ENCODE results near the gene NAT16. TPM values are rescaled to one million over a fixed set of nuclear protein-coding genes. Genes with fewer than 3 reads are reported as not detected.

Gene NAT16
- total RNA-seq, 2 experiments from 2014 or later = not detected

DNA sequence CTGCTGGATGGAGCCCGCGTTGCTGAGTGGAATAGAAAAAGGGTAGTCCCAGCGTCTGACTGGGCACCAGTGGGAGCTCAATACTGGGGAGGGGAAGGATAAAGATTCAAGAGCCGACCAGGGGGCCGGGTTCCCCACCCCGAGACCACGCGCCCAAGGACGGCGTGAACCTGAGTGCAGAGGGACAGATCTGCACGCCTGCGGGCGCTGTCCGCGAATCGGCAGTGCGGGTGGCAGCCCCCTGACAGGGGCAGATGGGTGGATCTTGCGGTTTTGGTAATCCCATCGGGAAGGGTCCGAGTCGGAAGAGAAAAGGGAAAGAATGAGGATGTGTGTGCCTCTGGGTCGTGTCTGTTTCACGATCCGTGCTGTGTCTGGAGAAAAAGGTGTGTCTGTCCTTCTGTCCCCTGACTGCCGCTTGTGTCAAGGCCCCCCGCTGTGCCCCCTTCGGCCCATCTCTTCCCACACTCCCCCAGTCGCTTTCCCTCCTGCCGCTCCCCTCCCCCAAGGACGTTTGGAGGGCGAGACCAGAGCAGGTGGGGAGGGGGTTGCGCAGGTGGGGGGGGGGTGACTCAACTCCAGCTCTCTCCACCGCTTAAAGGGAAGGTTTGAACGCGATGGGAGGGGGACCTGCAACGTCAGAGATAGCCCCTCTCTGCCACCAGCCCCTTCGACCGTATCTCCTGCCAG, 14.0 kb downstream of the NAT16 start:
- Mint-ChIP-seq H3K27me3 (peaks cover 70% of the 10 kb centered on the region), H3K4me1 (peaks cover 45% of the 10 kb centered on the region), H3K27ac (no peak overlapping the region), H3K9me3 (ENCODE audit: low read depth) (no peaks in the 10 kb centered on the region), H3K36me3 (peaks cover 2% of the 10 kb centered on the region), H3K4me3 (peak overlapping the region; percentile 46)
- ATAC-seq = no peak
- CTCF ChIA-PET = interaction anchor here (0.8 to 5.2 kb wide), 10 partner anchors 7 to 313 kb away, joined by 3 to 39 read pairs (median 6); partner anchors contain the start of gene SLC12A9
- DNase-seq = no peak

DNA sequence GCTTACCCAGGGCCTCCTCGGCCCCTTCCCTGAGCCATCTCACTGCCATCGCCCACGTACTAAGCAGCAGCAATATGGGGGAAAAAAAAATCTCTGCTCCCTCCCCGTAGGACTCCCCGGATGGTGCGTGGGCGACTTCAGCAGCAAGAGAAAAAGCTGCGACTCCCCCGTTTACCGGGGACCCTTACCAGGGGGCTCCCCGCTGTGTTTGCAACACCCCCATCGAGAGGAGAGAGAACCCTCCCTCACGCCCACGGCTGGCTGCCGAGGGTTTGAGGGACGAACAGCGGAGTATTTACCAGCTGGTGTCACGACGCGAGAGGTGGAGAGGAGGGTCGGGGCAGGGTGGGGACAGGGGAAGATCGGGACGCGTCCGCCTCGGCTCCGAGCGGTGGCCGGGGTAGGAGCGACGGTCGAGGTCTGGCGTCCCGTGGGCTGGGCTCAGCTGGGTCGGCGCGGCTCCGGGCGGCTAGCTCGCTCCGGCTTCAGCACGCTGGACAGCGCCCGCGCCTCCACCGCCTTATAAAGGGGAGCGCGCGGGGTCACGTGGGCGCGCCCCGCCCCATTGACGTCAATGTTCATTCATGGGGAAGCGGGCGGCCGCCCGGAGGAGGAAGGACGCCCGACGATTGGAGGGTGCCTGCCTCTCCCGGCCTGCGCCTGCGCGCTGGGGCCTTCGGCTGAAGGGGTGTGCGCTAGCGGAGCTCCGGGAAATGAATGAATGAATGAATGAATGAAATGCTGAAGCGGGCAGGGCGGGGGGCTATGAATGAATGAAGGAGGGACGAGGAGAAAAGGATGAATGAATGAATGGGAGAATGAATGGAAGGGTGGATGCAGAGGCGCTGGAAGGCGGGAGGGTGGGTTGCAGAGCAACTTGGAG, 14.8 kb downstream of the NAT16 start, which contains the start of gene VGF:
TSS of gene VGF (minus strand) at position 495 of the 883 bp plus-strand sequence. CDS start 726 bp downstream, outside the sequence.
- CTCF ChIA-PET = interaction anchor here (0.8 to 5.2 kb wide), 11 partner anchors 8 to 313 kb away, joined by 3 to 39 read pairs (median 5); partner anchors contain the start of genes AP1S1 and SLC12A9
- peak; percentile 85 for ATAC-seq
- DNase-seq = peak; percentile 95
- no peaks in the 10 kb centered on the region for H3K9me3 Mint-ChIP-seq (ENCODE audit: low read depth)
- peaks cover 4% of the 10 kb centered on the region for H3K36me3 Mint-ChIP-seq
- H3K4me1 Mint-ChIP-seq = peaks cover 38% of the 10 kb centered on the region
- H3K27me3 Mint-ChIP-seq = peaks cover 62% of the 10 kb centered on the region
- peak within 1 kb of the TSS; percentile 46 for H3K4me3 Mint-ChIP-seq
- H3K27ac Mint-ChIP-seq = no peak within 1 kb of the TSS

DNA sequence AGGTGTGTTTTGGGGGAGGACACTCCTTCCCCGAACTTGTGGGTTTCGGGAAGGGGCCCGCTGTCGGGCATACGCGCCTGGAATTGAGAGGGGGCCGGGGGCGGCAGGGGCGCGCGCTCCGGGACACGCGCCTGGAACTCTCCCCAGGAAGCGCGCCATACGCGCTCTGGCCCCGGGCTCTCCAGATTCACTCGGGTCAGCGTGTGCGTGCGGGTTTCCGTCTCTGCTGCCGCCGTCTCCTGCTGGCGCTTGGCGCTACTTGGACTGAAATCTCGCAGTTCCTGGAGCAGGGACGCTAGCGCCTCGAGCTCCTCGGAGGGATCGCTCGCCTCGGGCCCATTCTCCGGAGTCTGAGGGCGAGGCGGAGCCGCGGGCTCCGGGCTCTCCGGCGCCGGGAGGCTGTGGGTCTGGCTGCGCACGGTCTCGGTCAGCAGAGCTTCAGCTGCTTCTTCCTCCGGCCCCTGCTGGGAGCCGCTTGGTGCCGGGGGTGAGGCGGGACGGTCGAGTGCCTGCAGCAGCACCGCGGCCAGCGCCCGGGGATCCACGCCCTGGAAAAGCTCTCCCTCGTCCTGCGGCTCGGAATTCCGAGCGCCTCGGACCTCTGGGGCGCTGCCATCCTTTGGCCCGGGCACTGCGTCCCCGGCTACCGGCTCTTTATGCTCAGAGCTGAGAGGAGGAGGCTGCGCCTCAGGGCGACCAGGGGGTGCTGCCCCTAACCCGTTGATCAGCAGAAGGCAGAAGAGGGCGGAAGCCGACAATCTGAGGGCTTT, 15.8 kb downstream of the NAT16 start:
- DNase-seq (no peak), ATAC-seq (no peak)
- peaks cover 7% of the 10 kb centered on the region for H3K36me3 Mint-ChIP-seq
- H3K4me3 Mint-ChIP-seq = no peak overlapping the region
- CTCF ChIA-PET = interaction anchor here (1.8 to 5.2 kb wide), 4 partner anchors 10 to 28 kb away, joined by 8 to 39 read pairs (median 15); no protein-coding TSS in a partner anchor
- H3K27me3 Mint-ChIP-seq = peaks cover 52% of the 10 kb centered on the region
- no peaks in the 10 kb centered on the region for H3K9me3 Mint-ChIP-seq (ENCODE audit: low read depth)
- peaks cover 31% of the 10 kb centered on the region for H3K4me1 Mint-ChIP-seq
- no peak overlapping the region for H3K27ac Mint-ChIP-seq

DNA sequence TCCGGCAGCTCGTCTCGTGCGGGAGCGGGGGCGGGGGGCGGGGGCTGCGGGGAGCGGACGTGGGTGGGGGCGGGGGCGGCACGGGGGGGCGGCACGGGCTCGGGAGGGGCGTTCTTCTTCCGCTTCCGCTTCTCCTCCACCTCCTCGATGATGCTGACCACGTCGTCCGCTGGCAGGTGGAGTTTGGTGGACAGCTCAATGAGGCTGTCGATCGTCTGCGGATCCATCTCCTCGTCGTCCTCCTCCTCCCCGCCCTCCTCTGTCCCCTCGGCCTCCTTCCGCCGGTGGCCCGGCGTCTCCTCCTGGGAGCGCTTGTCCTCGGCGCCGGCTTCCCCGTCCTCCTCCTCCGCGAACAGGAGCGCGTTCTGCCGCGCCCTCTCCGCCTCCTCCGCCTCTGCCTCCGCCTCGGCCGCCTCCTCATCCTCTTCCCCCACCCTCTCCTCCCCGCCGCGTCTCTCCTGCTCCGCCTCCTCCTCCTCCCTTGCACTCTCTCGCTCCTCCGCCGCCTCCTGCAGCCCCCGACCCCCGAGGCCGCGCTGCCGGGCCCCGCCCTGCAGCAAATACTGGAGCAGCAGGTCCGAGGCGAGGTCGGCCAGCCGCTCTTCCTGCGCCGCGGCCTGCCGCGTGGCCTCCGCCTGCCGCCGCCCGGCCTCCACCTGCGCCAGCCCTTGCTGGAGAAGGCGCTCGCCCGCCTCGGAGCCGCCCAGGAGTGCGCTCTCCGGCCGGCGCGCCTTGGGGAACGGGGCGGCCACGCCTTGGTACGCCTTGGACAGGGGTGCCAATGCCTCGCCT, 16.6 kb downstream of the NAT16 start:
- peak overlapping the region; percentile 74 for H3K4me3 Mint-ChIP-seq
- DNase-seq (peak; percentile 69), ATAC-seq (peak; percentile 41)
- CTCF ChIA-PET = interaction anchor here (0.8 to 5.2 kb wide), 3 partner anchors 9 to 19 kb away, joined by 3 to 39 read pairs (median 16); partner anchors contain the start of gene AP1S1
- H3K4me1 Mint-ChIP-seq = peaks cover 26% of the 10 kb centered on the region
- peak overlapping the region; percentile 32 for H3K27ac Mint-ChIP-seq
- no peaks in the 10 kb centered on the region for H3K9me3 Mint-ChIP-seq (ENCODE audit: low read depth)
- peaks cover 45% of the 10 kb centered on the region for H3K27me3 Mint-ChIP-seq
- H3K36me3 Mint-ChIP-seq = peaks cover 7% of the 10 kb centered on the region

DNA sequence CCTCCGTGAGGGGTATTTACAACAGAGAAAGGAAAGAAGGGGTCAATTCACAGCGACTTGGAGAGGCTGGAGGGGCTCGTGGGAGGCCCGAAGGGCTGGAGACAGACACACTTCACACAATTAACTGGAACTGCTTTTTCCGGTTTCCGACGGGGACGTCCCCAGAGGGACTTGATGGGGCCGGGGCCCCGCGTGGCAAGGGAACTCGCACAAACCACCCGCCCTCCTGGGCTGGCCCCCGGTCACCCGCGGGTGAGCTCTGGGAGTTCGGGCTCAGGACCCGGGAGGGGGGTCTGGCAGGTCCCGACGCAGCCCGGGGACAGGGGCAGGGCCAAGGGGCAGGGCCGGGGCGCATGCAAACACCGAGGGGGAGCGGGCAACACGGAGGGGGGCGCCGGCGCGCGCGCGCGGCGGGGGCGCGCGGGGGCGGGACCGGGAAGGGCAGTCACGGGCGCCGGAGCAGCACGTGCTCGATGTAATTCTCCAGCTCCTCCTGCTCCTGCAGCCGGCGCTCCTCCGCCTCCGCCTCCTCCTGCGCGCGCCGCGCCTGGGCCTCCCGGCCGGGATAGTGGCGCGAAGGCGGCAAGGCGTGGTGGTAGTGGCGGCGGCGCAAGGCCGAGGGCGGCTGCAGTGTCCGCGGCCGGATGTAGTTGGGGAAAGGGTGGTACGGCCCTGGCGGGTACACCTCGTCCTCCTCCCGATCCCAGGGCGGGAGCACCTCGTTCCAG, 17.4 kb downstream of the NAT16 start:
- Mint-ChIP-seq H3K9me3 (ENCODE audit: low read depth) (no peaks in the 10 kb centered on the region), H3K4me3 (peak overlapping the region; percentile 74), H3K36me3 (peaks cover 7% of the 10 kb centered on the region), H3K4me1 (peaks cover 23% of the 10 kb centered on the region), H3K27me3 (peaks cover 38% of the 10 kb centered on the region), H3K27ac (no peak overlapping the region)
- DNase-seq (no peak), ATAC-seq (peak; percentile 20)
- CTCF ChIA-PET = interaction anchor here (0.8 to 5.2 kb wide), 3 partner anchors 8 to 18 kb away, joined by 3 to 39 read pairs (median 16); partner anchors contain the start of gene AP1S1

DNA sequence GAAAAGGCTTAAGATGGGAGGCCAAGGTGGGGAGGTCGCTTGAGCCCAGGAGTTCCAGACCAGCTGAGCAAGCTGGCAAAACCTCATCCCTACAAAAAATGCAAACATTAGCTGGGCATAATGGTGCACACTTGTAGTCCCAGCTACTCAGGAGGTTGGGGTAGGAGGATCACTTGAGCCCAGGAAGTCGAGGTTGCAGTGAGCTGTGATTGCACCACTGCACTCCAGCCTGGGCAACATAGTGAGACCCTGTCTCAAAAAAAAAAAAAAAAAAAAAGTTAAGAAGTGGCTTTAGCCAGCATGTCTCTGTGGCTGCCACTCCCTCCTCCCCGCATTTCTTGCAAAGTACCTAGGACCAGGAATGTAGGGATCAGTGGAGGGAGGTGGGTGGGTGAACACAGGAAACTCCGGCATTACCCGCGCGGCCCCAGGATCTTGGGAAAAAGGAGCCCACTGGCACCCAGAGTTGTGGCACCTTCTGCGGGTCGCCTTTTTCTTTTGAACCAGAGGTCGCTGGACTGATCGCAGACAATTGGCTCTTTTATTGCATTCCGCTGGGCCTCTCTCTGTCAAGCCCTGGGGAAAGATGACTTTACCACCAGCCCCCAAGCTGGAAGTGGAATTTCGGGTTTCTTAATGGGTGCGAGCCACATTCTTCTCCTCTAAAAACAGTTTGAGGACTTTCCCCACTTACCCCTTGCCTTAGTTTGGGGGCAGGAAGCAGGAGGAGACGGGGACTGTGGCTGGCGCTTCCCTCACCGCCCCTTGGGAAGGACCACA, 18.2 kb downstream of the NAT16 start:
- H3K27ac Mint-ChIP-seq = no peak overlapping the region

DNA sequence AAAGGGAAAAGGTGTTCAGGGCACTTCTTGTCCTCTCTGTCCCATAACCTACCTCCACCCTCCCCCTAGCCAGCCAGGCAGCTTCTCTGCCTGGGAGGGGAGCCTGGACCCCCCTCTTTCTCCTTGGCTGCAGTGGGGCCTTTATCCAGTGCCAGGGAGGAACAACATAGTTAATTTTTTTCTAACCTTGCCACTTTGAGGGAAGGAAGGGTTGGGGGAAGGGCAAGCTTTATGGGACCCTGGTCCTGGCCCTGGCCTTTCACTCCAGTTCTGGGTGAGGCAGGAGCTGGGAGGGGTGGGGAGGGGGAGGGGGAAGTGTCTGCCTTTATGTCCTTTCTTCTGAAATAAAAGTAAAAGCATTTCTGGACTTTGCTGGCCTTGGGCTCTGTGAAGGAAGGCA, 19.2 kb downstream of the NAT16 start:
- Mint-ChIP-seq H3K4me3 (no peak overlapping the region), H3K27ac (no peak overlapping the region), H3K4me1 (peaks cover 14% of the 10 kb centered on the region), H3K9me3 (ENCODE audit: low read depth) (no peaks in the 10 kb centered on the region), H3K36me3 (peaks cover 10% of the 10 kb centered on the region), H3K27me3 (peaks cover 22% of the 10 kb centered on the region)
- ATAC-seq (no peak), DNase-seq (no peak)
- CTCF ChIA-PET = interaction anchor here (4.3 to 9.1 kb wide), 2 partner anchors 13 to 18 kb away, joined by 16 to 90 read pairs; no protein-coding TSS in a partner anchor

More for the DNA sequence above, 18.2 kb downstream of the NAT16 start:
- CTCF ChIA-PET = interaction anchor here (4.3 to 5.2 kb wide), 2 partner anchors 12 to 18 kb away, joined by 16 to 39 read pairs; no protein-coding TSS in a partner anchor
- DNase-seq (no peak), ATAC-seq (no peak)
- H3K9me3 Mint-ChIP-seq (ENCODE audit: low read depth) = no peaks in the 10 kb centered on the region
- peaks cover 8% of the 10 kb centered on the region for H3K36me3 Mint-ChIP-seq
- peaks cover 29% of the 10 kb centered on the region for H3K27me3 Mint-ChIP-seq
- H3K4me3 Mint-ChIP-seq = peak overlapping the region; percentile 74
- H3K4me1 Mint-ChIP-seq = peaks cover 18% of the 10 kb centered on the region

DNA sequence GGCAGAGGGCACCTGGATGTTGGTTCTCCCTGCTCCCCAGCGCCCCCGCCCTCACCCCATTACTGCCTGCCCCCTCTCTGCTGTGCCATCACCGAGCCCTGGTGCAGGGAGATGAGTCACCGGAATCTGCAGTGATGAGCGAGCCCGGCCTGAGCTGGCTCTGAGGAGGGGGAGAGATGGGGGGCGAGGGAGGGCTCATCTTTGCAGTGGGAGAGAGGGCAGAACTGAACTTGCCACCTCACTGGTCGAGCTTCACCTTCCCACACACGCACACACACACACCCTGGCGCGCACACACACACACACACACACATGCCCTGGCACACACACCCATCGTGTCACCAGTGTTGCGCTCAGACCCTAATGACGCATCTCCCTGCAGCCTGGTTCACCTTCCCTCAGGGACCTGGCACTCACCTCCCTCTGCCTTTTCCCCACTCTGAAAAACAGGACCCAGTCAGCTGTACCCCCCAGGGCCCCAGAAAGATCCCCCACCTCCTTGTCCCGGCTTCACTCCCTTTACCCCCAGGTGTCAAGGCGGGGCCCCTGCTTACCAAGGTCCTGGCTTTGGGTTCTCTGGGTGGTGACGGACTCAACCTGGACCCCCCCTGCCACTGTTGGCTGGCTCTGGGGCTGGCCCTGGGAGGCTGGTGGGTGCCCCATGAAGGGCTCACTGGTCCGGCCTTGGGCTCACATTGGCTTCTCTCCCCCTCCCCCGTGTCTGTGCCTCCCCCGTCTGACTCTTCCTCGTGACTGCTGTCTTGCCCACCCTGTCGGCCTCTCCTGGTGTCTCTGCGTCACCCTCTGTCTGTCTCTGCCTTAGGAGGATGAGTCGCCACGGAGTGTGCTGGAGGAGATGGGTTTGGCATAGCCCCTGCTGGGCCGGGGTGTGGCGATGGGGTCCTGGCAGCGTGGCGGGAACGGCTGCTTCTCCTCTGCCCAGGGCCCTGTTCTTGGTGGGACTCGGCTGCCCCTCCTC, 20.1 kb downstream of the NAT16 start:
- H3K9me3 Mint-ChIP-seq (ENCODE audit: low read depth) = no peaks in the 10 kb centered on the region
- H3K4me3 Mint-ChIP-seq = no peak overlapping the region
- H3K27ac Mint-ChIP-seq = no peak overlapping the region
- H3K4me1 Mint-ChIP-seq = peaks cover 11% of the 10 kb centered on the region
- H3K27me3 Mint-ChIP-seq = peaks cover 13% of the 10 kb centered on the region
- DNase-seq = no peak
- CTCF ChIA-PET = interaction anchor here (4.3 to 9.1 kb wide), 2 partner anchors 14 to 17 kb away, joined by 16 to 90 read pairs; no protein-coding TSS in a partner anchor
- peaks cover 10% of the 10 kb centered on the region for H3K36me3 Mint-ChIP-seq
- no peak for ATAC-seq

DNA sequence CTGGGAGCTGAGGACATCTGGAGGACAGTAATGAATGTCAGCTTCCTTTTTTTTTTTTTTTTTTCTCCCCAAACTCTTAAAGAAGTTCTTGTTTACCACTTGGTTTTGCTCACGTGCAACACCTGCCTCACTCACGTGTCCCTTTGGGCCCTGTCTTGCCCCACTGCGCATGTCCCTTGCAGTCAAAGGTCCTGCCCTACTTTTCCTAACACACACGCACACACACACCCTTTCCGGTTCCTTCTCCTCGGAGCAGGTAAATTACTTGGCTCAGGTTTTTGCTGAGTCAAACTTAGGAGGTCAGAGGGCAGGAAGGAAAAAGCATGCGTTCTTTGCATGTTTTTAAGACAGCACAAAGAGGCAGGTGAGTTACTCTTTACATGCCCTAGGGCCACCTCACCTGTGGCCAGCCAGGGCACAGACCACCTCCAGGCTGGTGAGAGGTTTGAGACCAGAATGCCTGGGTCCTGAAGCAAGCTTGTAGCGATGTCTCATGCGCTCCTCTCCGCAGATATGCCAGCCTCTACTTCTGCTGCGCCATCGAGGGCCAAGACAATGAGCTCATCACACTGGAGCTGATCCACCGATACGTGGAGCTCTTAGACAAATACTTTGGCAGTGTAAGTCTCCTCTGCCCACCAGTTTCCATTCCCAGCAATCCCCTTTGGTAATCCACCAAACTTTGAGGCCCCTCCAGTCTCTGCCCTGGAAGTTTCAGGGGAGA, 23.1 kb downstream of the NAT16 start:
- H3K4me3 Mint-ChIP-seq = no peak overlapping the region
- H3K4me1 Mint-ChIP-seq = peaks cover 9% of the 10 kb centered on the region
- CTCF ChIA-PET = interaction anchor here (0.6 to 9.1 kb wide), 9 partner anchors 9 to 328 kb away, joined by 3 to 90 read pairs (median 4); partner anchors contain the start of gene VGF
- no peak overlapping the region for H3K27ac Mint-ChIP-seq
- ATAC-seq = no peak
- no peaks in the 10 kb centered on the region for H3K9me3 Mint-ChIP-seq (ENCODE audit: low read depth)
- H3K27me3 Mint-ChIP-seq = peaks cover 10% of the 10 kb centered on the region
- peaks cover 10% of the 10 kb centered on the region for H3K36me3 Mint-ChIP-seq
- DNase-seq = no peak
